IMR-90 (cell line): ENCODE data around the gene CACNA2D1. TPM values are rescaled to one million over a fixed set of nuclear protein-coding genes. Genes with fewer than 3 reads are reported as not detected.

Experiments used
- ATAC-seq: fragments of 200-7000 bp; cut with Tn5 transposase; 2 replicates; pipeline ENCODE4 v1.9.1; 2020; ENCODE audit warnings: low read depth, mild to moderate bottlenecking, moderate library complexity
- BruUV-seq: library from RNA; stranded (reverse); fragments of 400-500 nt; replicated peaks from 2 replicates; lab custom pipeline; 2021; lab: Mats Ljungman, UMichigan
- CTCF ChIA-PET: fragments of 300-600 bp; formaldehyde crosslinking; extraction: SDS; loops from one replicate; lab custom pipeline; 2021; ENCODE audit warnings: antibody characterized with exemption; lab: Yijun Ruan, JAX
- POLR2A ChIA-PET: fragments of 300-600 bp; sonication (Branson Sonifier 250); formaldehyde crosslinking; loops from one replicate; lab custom pipeline; 2022; ENCODE audit warnings: antibody characterized with exemption; ENCODE audit not compliant: unreplicated experiment; lab: Charles Lee
- DNase-seq: peaks from one replicate; pipeline ENCODE4 v3.0.0; 2013
- H2AFZ ChIP-seq: replicated peaks from 2 replicates; pipeline ENCODE3; 2013; ENCODE audit warnings: low read length, mild to moderate bottlenecking; ENCODE audit not compliant: poor library complexity
- H2AK5ac ChIP-seq: 2 replicates; pipeline ENCODE4 v1.6.1; 2013; ENCODE audit warnings: low read depth, low read length, inconsistent platforms
- H2AK9ac ChIP-seq: replicated peaks from 2 replicates; pipeline ENCODE3; 2013; ENCODE audit warnings: mild to moderate bottlenecking, low read depth, low read length, moderate library complexity; ENCODE audit not compliant: poor library complexity
- H2BK120ac ChIP-seq: 2 replicates; pipeline ENCODE4 v1.6.1; 2013; ENCODE audit warnings: low read depth, low read length, inconsistent platforms
- H2BK15ac ChIP-seq: 3 replicates; pipeline ENCODE4 v1.6.1; 2013; ENCODE audit warnings: low read depth, low read length, inconsistent platforms
- H2BK20ac ChIP-seq: 2 replicates; pipeline ENCODE4 v1.6.1; 2013; ENCODE audit warnings: low read depth, mild to moderate bottlenecking, inconsistent platforms, low read length, moderate library complexity
- H2BK5ac ChIP-seq: 2 replicates; pipeline ENCODE4 v1.6.1; 2013; ENCODE audit warnings: mild to moderate bottlenecking, low read depth, low read length, inconsistent platforms; ENCODE audit not compliant: poor library complexity, severe bottlenecking
- H3K14ac ChIP-seq: replicated peaks from 2 replicates; pipeline ENCODE4 v1.6.1; 2013; ENCODE audit warnings: low read depth, low read length, inconsistent platforms
- H3K18ac ChIP-seq: 2 replicates; pipeline ENCODE4 v1.6.1; 2013; ENCODE audit warnings: low read depth, low read length, control low read depth
- H3K23ac ChIP-seq: 2 replicates; pipeline ENCODE4 v1.6.1; 2013; ENCODE audit warnings: low read depth, low read length, inconsistent platforms
- H3K27ac ChIP-seq: 2 replicates; pipeline ENCODE4 v1.5.1; 2013; ENCODE audit warnings: mild to moderate bottlenecking, control low read depth, low read length; ENCODE audit not compliant: insufficient read depth
- H3K27me3 ChIP-seq: 2 replicates; pipeline ENCODE4 v1.6.1; 2013; ENCODE audit warnings: low read length; ENCODE audit not compliant: control insufficient read depth, insufficient read depth
- H3K36me3 ChIP-seq: 2 replicates; pipeline ENCODE4 v1.6.1; 2013; ENCODE audit warnings: low read length, mixed read lengths; ENCODE audit not compliant: control insufficient read depth, insufficient read depth
- H3K4ac ChIP-seq: 2 replicates; pipeline ENCODE4 v1.6.1; 2013; ENCODE audit warnings: low read depth, low read length, inconsistent platforms
- H3K4me1 ChIP-seq: 2 replicates; pipeline ENCODE4 v1.6.1; 2013; ENCODE audit warnings: low read length, mixed read lengths; ENCODE audit not compliant: control insufficient read depth, insufficient read depth
- H3K4me2 ChIP-seq: 2 replicates; pipeline ENCODE4 v1.6.1; 2013; ENCODE audit warnings: low read depth, mild to moderate bottlenecking, control low read depth, low read length, moderate library complexity
- H3K4me3 ChIP-seq: 2 replicates; pipeline ENCODE4 v1.5.1; 2013; ENCODE audit warnings: low read depth, mild to moderate bottlenecking, control low read depth, low read length, moderate library complexity; ENCODE audit not compliant: insufficient read depth
- H3K56ac ChIP-seq: 2 replicates; pipeline ENCODE4 v1.6.1; 2013; ENCODE audit warnings: low read length, inconsistent platforms; ENCODE audit not compliant: insufficient read depth; ENCODE audit errors: extremely low read depth
- H3K79me1 ChIP-seq, 2 experiments: 2 replicates each; pipeline ENCODE4 v1.6.1; 2013; ENCODE audit warnings: low read length in 2 of 2, inconsistent platforms in 1 of 2, low read depth in 1 of 2
- H3K9ac ChIP-seq: 2 replicates; pipeline ENCODE4 v1.6.1; 2013; ENCODE audit warnings: low read depth, low read length, control low read depth
- H3K9me1 ChIP-seq: 2 replicates; pipeline ENCODE4 v1.6.1; 2013; ENCODE audit warnings: low read length, inconsistent platforms; ENCODE audit not compliant: insufficient read depth
- H3K9me3 ChIP-seq: 2 replicates; pipeline ENCODE4 v1.6.1; 2013; ENCODE audit warnings: low read length; ENCODE audit not compliant: control insufficient read depth, insufficient read depth
- H4K20me1 ChIP-seq: 2 replicates; pipeline ENCODE4 v1.6.1; 2013; ENCODE audit warnings: low read length, inconsistent platforms; ENCODE audit not compliant: insufficient read depth
- H4K5ac ChIP-seq: 2 replicates; pipeline ENCODE4 v1.6.1; 2013; ENCODE audit warnings: mild to moderate bottlenecking, low read depth, low read length, control low read depth
- H4K8ac ChIP-seq, 2 experiments: 2 replicates each; pipeline ENCODE4 v1.6.1; 2013; ENCODE audit warnings: low read depth in 2 of 2, low read length in 2 of 2, control low read depth in 1 of 2, inconsistent platforms in 1 of 2
- H4K91ac ChIP-seq: 2 replicates; pipeline ENCODE4 v1.6.1; 2013; ENCODE audit warnings: low read depth, low read length, inconsistent platforms; ENCODE audit not compliant: insufficient read depth
- BHLHE40 ChIP-seq: fragments of 150-350 bp; IDR thresholded peaks from 2 replicates; pipeline ENCODE4 v1.6.1; 2016; ENCODE audit warnings: mild to moderate bottlenecking, low read depth, low read length
- CTCF ChIP-seq: conservative IDR thresholded peaks from 2 replicates; pipeline ENCODE4 v1.5.1; 2012; ENCODE audit warnings: mild to moderate bottlenecking, low read depth, low read length, improper control_type of control experiment
- ELK1 ChIP-seq: fragments of 150-350 bp; IDR thresholded peaks from 2 replicates; pipeline ENCODE4 v1.6.1; 2016; ENCODE audit warnings: low read depth, mild to moderate bottlenecking, low read length, moderate library complexity, borderline replicate concordance
- FOS ChIP-seq: fragments of 150-350 bp; IDR thresholded peaks from 2 replicates; pipeline ENCODE4 v1.6.1; 2016; ENCODE audit warnings: low read depth, low read length
- MAFK ChIP-seq: IDR thresholded peaks from 2 replicates; pipeline ENCODE4 v1.6.1; 2012; ENCODE audit warnings: low read depth, low read length, improper control_type of control experiment
- MXI1 ChIP-seq: IDR thresholded peaks from 2 replicates; pipeline ENCODE4 v1.6.1; 2012; ENCODE audit warnings: low read depth, mild to moderate bottlenecking, low read length, moderate library complexity, borderline replicate concordance
- RAD21 ChIP-seq: IDR thresholded peaks from 2 replicates; pipeline ENCODE4 v1.6.1; 2012; ENCODE audit warnings: low read length, improper control_type of control experiment
- RFX5 ChIP-seq: IDR thresholded peaks from 2 replicates; pipeline ENCODE4 v1.8.0; 2012; ENCODE audit warnings: low read depth, mild to moderate bottlenecking, low read length, moderate library complexity
- SMC3 ChIP-seq: fragments of 150-350 bp; IDR thresholded peaks from 2 replicates; pipeline ENCODE4 v1.6.1; 2016; ENCODE audit warnings: low read depth, mild to moderate bottlenecking, antibody characterized with exemption, low read length, moderate library complexity
- USF2 ChIP-seq: fragments of 150-350 bp; IDR thresholded peaks from 2 replicates; pipeline ENCODE4 v1.6.1; 2017; ENCODE audit warnings: mild to moderate bottlenecking, antibody characterized with exemption, low read length, low read depth
- WGBS, 2 experiments: methylation state at CpG; one replicate each; pipeline versions ENCODE4 v1.1.5 to v1.1.7; 2013; ENCODE audit warnings: missing lambda C conversion rate in 2 of 2; ENCODE audit not compliant: insufficient read length in 1 of 2; ENCODE audit errors: extremely low coverage in 2 of 2; 5-methylcytosine and 5-hydroxymethylcytosine counted together
- dilution Hi-C: fragments of 300-500 bp; cut with HindIII; formaldehyde crosslinking; loops from one replicate; pipeline ENCODE4 v1.14.3; 2018; ENCODE audit warnings: low sequenced_read_pairs; ENCODE audit not compliant: unreplicated experiment
- in situ Hi-C: fragments of 300-500 bp; cut with MboI; formaldehyde crosslinking; loops from 3 replicates; pipeline ENCODE4 v1.14.3; 2019; ENCODE audit warnings: low sequenced_read_pairs, inconsistent platforms, mixed read lengths
- intact Hi-C: fragments of 100-400 bp; cut with micrococcal nuclease; formaldehyde crosslinking; loops from 2 replicates; pipeline ENCODE4 v1.10.0; 2022
- polyA plus RNA-seq, 3 experiments: library from polyadenylated mRNA; depleted of rRNA; stranded (reverse); fragments of >200 nt; gene quantifications; 2 replicates each; pipeline ENCODE4 v1.2.3, GENCODE V29; 2012; ENCODE audit warnings: low replicate concordance in 1 of 3
- total RNA-seq: library from RNA; depleted of rRNA; stranded (reverse); fragments of >200 nt; gene quantifications from 2 replicates; pipeline ENCODE4 v1.2.3, GENCODE V29; 2012

Gene CACNA2D1
- total and polyA plus RNA-seq, 2 of the 4 experiments (the other 2 are of a cell fraction): 5.8 to 21.9 TPM

GRCh38 chr7:82347808-82348207 is 95.8 kb downstream of the CACNA2D1 start:
- Histone ChIP-seq H3K9me3 (no peaks in the 10 kb centered on the region), H2BK5ac (no peak overlapping the region), H3K4me3 (no peak overlapping the region), H3K18ac (no peak overlapping the region), H4K91ac (no peak overlapping the region), H3K4ac (no peak overlapping the region), H2AFZ (no peak overlapping the region), H3K9me1 (no peaks in the 10 kb centered on the region; the same call in 1 of the 2 replicates), H3K27ac (no peak overlapping the region), H3K56ac (no peak overlapping the region), H3K79me1 (peaks cover 0 to 12% of the 10 kb centered on the region in 2 experiments; a peak in 2 of 4 replicates), H2BK15ac (no peak overlapping the region), H3K9ac (no peak overlapping the region), H4K20me1 (no peaks in the 10 kb centered on the region), H2AK5ac (no peak overlapping the region), H2BK20ac (no peak overlapping the region), H3K27me3 (no peaks in the 10 kb centered on the region), H2AK9ac (no peak overlapping the region), H4K8ac (no peak overlapping the region), H2BK120ac (no peak overlapping the region), H3K23ac (no peak overlapping the region), H3K4me2 (peak overlapping the region; percentile 95), H3K4me1 (no peaks in the 10 kb centered on the region; the same call in 1 of the 2 replicates), H4K5ac (no peak overlapping the region), H3K36me3 (no peaks in the 10 kb centered on the region; the same call in 1 of the 2 replicates), H3K14ac (no peak overlapping the region)
- ATAC-seq (no peak), DNase-seq (no peak)
- in situ Hi-C loops: no loop called here
- intact Hi-C loops: no loop called here
- no peak for TF ChIP-seq MXI1
- no peak for TF ChIP-seq RFX5
- TF ChIP-seq BHLHE40: no peak
- TF ChIP-seq FOS: no peak
- TF ChIP-seq USF2: no peak
- TF ChIP-seq CTCF: no peak
- TF ChIP-seq ELK1: no peak
- TF ChIP-seq SMC3: no peak
- TF ChIP-seq MAFK: no peak
- no peak for TF ChIP-seq RAD21
- ChIA-PET POLR2A (no interaction called here), CTCF (no interaction called here)
- dilution Hi-C loops: no loop called here
- no TSS peak for BruUV-seq
- WGBS, 2 experiments: no CpG with 5 or more reads among the region's 1 CpG
